SK-MEL-5 (cell line): ENCODE results near the gene SEMA7A. TPM values are rescaled to one million over a fixed set of nuclear protein-coding genes. Genes with fewer than 3 reads are reported as not detected.
"Not testable (repeated sequence)": the region's sequence is repeated elsewhere in the genome, so short reads cannot be mapped to it uniquely, and the experiment has no call there.

ENCODE experiments used
- DNase-seq: peaks from one replicate; pipeline ENCODE4 v3.0.0-alpha.2; 2016; ENCODE audit warnings: low read depth, low spot score
- in situ Hi-C: cut with HindIII; loops from 2 replicates; pipeline ENCODE4 v1.10.0; 2016; ENCODE audit warnings: low sequenced_read_pairs, high pct_unique_total_duplicates, low pct_unique_long_range_greater_than_20kb
- polyA plus RNA-seq, 2 experiments: library from polyadenylated mRNA; depleted of rRNA; stranded (reverse); fragments of >200 nt; gene quantifications; 2 replicates each; pipeline ENCODE4 v1.2.3, GENCODE V29; 2015
- total RNA-seq: library from RNA; depleted of rRNA; stranded (reverse); fragments of >200 nt; shearing (Covaris generic); gene quantifications from 2 replicates; pipeline ENCODE4 v1.2.3, GENCODE V29; 2014; rRNA removed

The SEMA7A gene
- total RNA-seq, result 15.5 and 20.9 TPM in 2 replicates
- polyA plus RNA-seq (2015; cell fraction: cytosol; rRNA removed), result 20.4 and 29.7 TPM in 2 replicates
- 13.8 and 24.2 TPM in 2 replicates for polyA plus RNA-seq (2015; cell fraction: nucleus; rRNA removed)

GRCh38 chr15:74433592-74434262 is at the start of gene SEMA7A:
TSS of gene SEMA7A (minus strand) at chr15:74433958. CDS start at chr15:74433918, 40 bp downstream.
- in situ Hi-C loops, result no loop called here
- peak; percentile 76 for DNase-seq

GRCh38 chr15:74482661-74483060 is 48.9 kb upstream of the SEMA7A start:
- DNase-seq, result peak; percentile 39
- in situ Hi-C loops, result no loop called here

GRCh38 chr15:74480364-74480763 is 46.6 kb upstream of the SEMA7A start:
- DNase-seq, in situ Hi-C loops: not testable (repeated sequence)

- DNase-seq, in situ Hi-C loops: not testable (repeated sequence)
These were observed 37.9 kb upstream of the SEMA7A start for GRCh38 chr15:74471621-74472020.

- in situ Hi-C loops, result no loop called here
- no peak for DNase-seq
These were observed 37.1 kb upstream of the SEMA7A start for GRCh38 chr15:74470631-74471395.

- in situ Hi-C loops, result no loop called here
- DNase-seq, result no peak
These were observed 34.7 kb upstream of the SEMA7A start for GRCh38 chr15:74468341-74469032.

GRCh38 chr15:74466570-74466969 is 32.8 kb upstream of the SEMA7A start:
- in situ Hi-C loops, result no loop called here
- DNase-seq, result no peak

GRCh38 chr15:74464897-74465296 is 31.1 kb upstream of the SEMA7A start:
- in situ Hi-C loops, result no loop called here

GRCh38 chr15:74464216-74464615 is 30.5 kb upstream of the SEMA7A start:
- DNase-seq, result no peak
- in situ Hi-C loops, result no loop called here

More at GRCh38 chr15:74464897-74465296, 31.1 kb upstream of the SEMA7A start:
- DNase-seq, result no peak

GRCh38 chr15:74463634-74464033 is 29.9 kb upstream of the SEMA7A start:
- in situ Hi-C loops, result no loop called here
- DNase-seq, result no peak

GRCh38 chr15:74461847-74462511 is 28.2 kb upstream of the SEMA7A start:
- in situ Hi-C loops, result no loop called here
- peak; percentile 7 for DNase-seq

GRCh38 chr15:74460871-74461846 is 27.4 kb upstream of the SEMA7A start, which contains the start of gene UBL7:
TSS of gene UBL7 (minus strand) at chr15:74461160. CDS start at chr15:74458867, 2,293 bp downstream.
- in situ Hi-C loops, result no loop called here
- DNase-seq, result peak; percentile 96

GRCh38 chr15:74460298-74460697 is 26.5 kb upstream of the SEMA7A start:
- DNase-seq, result no peak
- in situ Hi-C loops, result no loop called here

- DNase-seq, in situ Hi-C loops: not testable (repeated sequence)
These were observed 26.0 kb upstream of the SEMA7A start for GRCh38 chr15:74459798-74460197.

- DNase-seq, result peak; percentile 42
- in situ Hi-C loops, result no loop called here
These were observed 24.7 kb upstream of the SEMA7A start for GRCh38 chr15:74458473-74458872.

GRCh38 chr15:74457036-74457435 is 23.3 kb upstream of the SEMA7A start:
- DNase-seq, in situ Hi-C loops: not testable (repeated sequence)
